Activated CD4-positive, alpha-beta T cell treated with anti-CD3 and anti-CD28 coated beads for 24 hours (primary cell): ENCODE results near the gene SSBP2.
A peak's percentile ranks its signal among the peaks of the same experiment; 100 is the strongest.
"Not testable (repeated sequence)": the region's sequence is repeated elsewhere in the genome, so short reads cannot be mapped to it uniquely, and the experiment has no call there.

Source experiments
- DNase-seq, 2 donors: peaks; one replicate each; pipeline ENCODE4 v3.0.0-alpha.2; 2020; ENCODE audit warnings: low read depth in 2 of 2

The SSBP2 gene

GRCh38 chr5:81660624-81661023, 90.3 kb downstream of the SSBP2 start:
- not testable (repeated sequence) for DNase-seq

GRCh38 chr5:81657386-81657785, 93.5 kb downstream of the SSBP2 start:
- DNase-seq: no peak

- no peak for DNase-seq
Observed at GRCh38 chr5:81656783-81657182, 94.1 kb downstream of the SSBP2 start.

GRCh38 chr5:81650987-81651386, 99.9 kb downstream of the SSBP2 start:
- no peak for DNase-seq

GRCh38 chr5:81646469-81646995, 104.4 kb downstream of the SSBP2 start:
- DNase-seq: no peak

GRCh38 chr5:81642210-81642609, 108.7 kb downstream of the SSBP2 start:
- no peak for DNase-seq

- no peak for DNase-seq
Observed at GRCh38 chr5:81639556-81639955, 111.3 kb downstream of the SSBP2 start.

GRCh38 chr5:81638471-81638870, 112.4 kb downstream of the SSBP2 start:
- no peak for DNase-seq

GRCh38 chr5:81633891-81634290, 117.0 kb downstream of the SSBP2 start:
- no peak for DNase-seq

GRCh38 chr5:81633471-81633870, 117.4 kb downstream of the SSBP2 start:
- no peak for DNase-seq

- no peak for DNase-seq
Observed at GRCh38 chr5:81632679-81633078, 118.2 kb downstream of the SSBP2 start.

- DNase-seq: no peak
Observed at GRCh38 chr5:81631621-81632020, 119.3 kb downstream of the SSBP2 start.

- DNase-seq: peak in 1 of 2 donors; percentile 5
Observed at GRCh38 chr5:81631124-81631523, 119.8 kb downstream of the SSBP2 start.

- no peak for DNase-seq
Observed at GRCh38 chr5:81630684-81631083, 120.2 kb downstream of the SSBP2 start.

- no peak for DNase-seq
Observed at GRCh38 chr5:81629986-81630385, 120.9 kb downstream of the SSBP2 start.

GRCh38 chr5:81628061-81628460, 122.8 kb downstream of the SSBP2 start:
- not testable (repeated sequence) for DNase-seq

GRCh38 chr5:81626524-81626923, 124.4 kb downstream of the SSBP2 start:
- no peak for DNase-seq

GRCh38 chr5:81609810-81610375, 141.0 kb downstream of the SSBP2 start:
- DNase-seq: no peak

GRCh38 chr5:81608976-81609375, 141.9 kb downstream of the SSBP2 start:
- DNase-seq: no peak

- no peak for DNase-seq
Observed at GRCh38 chr5:81607693-81608092, 143.2 kb downstream of the SSBP2 start.

GRCh38 chr5:81606150-81606549, 144.7 kb downstream of the SSBP2 start:
- no peak for DNase-seq

- no peak for DNase-seq
Observed at GRCh38 chr5:81605299-81605698, 145.6 kb downstream of the SSBP2 start.

GRCh38 chr5:81604193-81604592, 146.7 kb downstream of the SSBP2 start:
- DNase-seq: no peak

GRCh38 chr5:81601919-81602318, 149.0 kb downstream of the SSBP2 start:
- DNase-seq: no peak
